K562 (cell line): Measurements from ENCODE around the gene BZW1. TPM values are rescaled to one million over a fixed set of nuclear protein-coding genes. Genes with fewer than 3 reads are reported as not detected.

Experiments
- ATAC-seq: fragments of 200-7000 bp; cut with Tn5 transposase; 3 replicates; pipeline ENCODE4 v1.9.1; 2020; ENCODE audit warnings: moderate library complexity
- BruUV-seq: library from RNA; stranded (reverse); fragments of 400-500 nt; replicated peaks from 2 replicates; lab custom pipeline; 2021; lab: Mats Ljungman, UMichigan
- CTCF ChIA-PET: fragments of 300-600 bp; formaldehyde crosslinking; extraction: SDS; loops from one replicate; lab custom pipeline; 2021; ENCODE audit warnings: low intra/inter-chr PET ratio; lab: Yijun Ruan, JAX
- POLR2A ChIA-PET: fragments of 300-600, 350-650 bp; sonication (Branson Sonifier 250); formaldehyde crosslinking; extraction: SDS; loops from one replicate; lab custom pipeline; 2021; ENCODE audit warnings: antibody characterized with exemption, inconsistent platforms; lab: Yijun Ruan, JAX
- DNase-seq, 4 experiments: peaks; one replicate each; pipeline versions ENCODE4 v3.0.0 to v3.0.0-alpha.2; 2011 to 2018; ENCODE audit warnings: low spot score in 3 of 4, mixed read lengths in 3 of 4; ENCODE audit errors: extremely low read depth in 1 of 4
- FAIRE-seq: peaks from 2 replicates; lab custom pipeline; 2011; peaks lifted over from hg19 to GRCh38; lab: Jason Lieb, UNC
- H2AFZ ChIP-seq: 2 replicates; pipeline ENCODE4 v1.6.0; 2011; ENCODE audit warnings: low read depth, low read length, control low read depth, inconsistent platforms
- H3K27ac ChIP-seq: fragments of 200-600 bp; 3 replicates; pipeline ENCODE4 v1.8.0; 2011; ENCODE audit warnings: low read depth, mild to moderate bottlenecking, control low read depth, inconsistent platforms, low read length, moderate library complexity, mixed read lengths; ENCODE audit errors: extremely low read depth
- H3K27me3 ChIP-seq, 2 experiments: fragments of 300-600 bp in 1 of 2; 2 replicates in 1 of 2; 3 replicates in 1 of 2; pipeline versions ENCODE4 v1.6.0 to v1.8.0; 2011; ENCODE audit warnings: inconsistent platforms in 2 of 2, low read length in 2 of 2, mild to moderate bottlenecking in 1 of 2, mixed read lengths in 1 of 2, moderate library complexity in 1 of 2; ENCODE audit not compliant: control insufficient read depth in 2 of 2, insufficient read depth in 2 of 2
- H3K36me3 ChIP-seq: fragments of 300-600 bp; 3 replicates; pipeline ENCODE4 v1.8.0; 2011; ENCODE audit warnings: mild to moderate bottlenecking, low read length, inconsistent platforms; ENCODE audit not compliant: control insufficient read depth, insufficient read depth
- H3K4me1 ChIP-seq, 2 experiments: fragments of 200-600 bp in 1 of 2; replicated peaks in 1 of 2; 2 replicates in 1 of 2; 3 replicates in 1 of 2; pipeline versions ENCODE4 v1.5.1 to v1.8.0; 2011; ENCODE audit warnings: inconsistent platforms in 2 of 2, low read length in 2 of 2, mild to moderate bottlenecking in 1 of 2, mixed read lengths in 1 of 2, moderate library complexity in 1 of 2; ENCODE audit not compliant: control insufficient read depth in 2 of 2, insufficient read depth in 2 of 2
- H3K4me2 ChIP-seq: 2 replicates; pipeline ENCODE4 v1.6.1; 2011; ENCODE audit warnings: low read length, control low read depth, inconsistent platforms, mixed read lengths; ENCODE audit not compliant: insufficient read depth
- H3K4me3 ChIP-seq: fragments of 200-600 bp; sonication (generic), shearing (Covaris generic); 2 replicates; pipeline ENCODE4 v1.5.1; 2016; ENCODE audit warnings: control low read depth, inconsistent platforms
- H3K79me2 ChIP-seq: fragments of 200-600 bp; 3 replicates; pipeline ENCODE4 v1.8.0; 2011; ENCODE audit warnings: low read length, inconsistent platforms; ENCODE audit not compliant: control insufficient read depth, insufficient read depth
- H3K9ac ChIP-seq, 2 experiments: 2 replicates each; pipeline versions ENCODE4 v1.6.0 to v1.6.1; 2011; ENCODE audit warnings: low read depth in 2 of 2, low read length in 2 of 2, control low read depth in 1 of 2, inconsistent platforms in 1 of 2, mild to moderate bottlenecking in 1 of 2, mixed read lengths in 1 of 2; ENCODE audit not compliant: insufficient read depth in 1 of 2
- H3K9me1 ChIP-seq: one replicate; pipeline ENCODE4 v1.6.0; 2011; ENCODE audit warnings: inconsistent platforms, mild to moderate bottlenecking, low read length, moderate library complexity; ENCODE audit not compliant: control insufficient read depth, insufficient read depth
- H3K9me3 ChIP-seq: replicated peaks from 2 replicates; pipeline ENCODE4 v1.5.1; 2011; ENCODE audit warnings: low read depth, low read length, inconsistent platforms; ENCODE audit not compliant: control insufficient read depth, insufficient read depth
- H4K20me1 ChIP-seq: replicated peaks from 2 replicates; pipeline ENCODE4 v1.6.1; 2011; ENCODE audit warnings: low read length, inconsistent platforms, mixed read lengths; ENCODE audit not compliant: control insufficient read depth, insufficient read depth
- HDAC2 ChIP-seq: fragments of 450-650 bp; IDR thresholded peaks from 2 replicates; pipeline ENCODE4 v1.6.1; 2016; ENCODE audit warnings: mild to moderate bottlenecking
- KDM4B ChIP-seq, 2 experiments: fragments of 450-650 bp in 1 of 2; sonication (generic) in 1 of 2; IDR thresholded peaks; 2 replicates each; pipeline ENCODE4 v1.6.1; 2016 to 2017; ENCODE audit warnings: borderline replicate concordance in 2 of 2, antibody characterized with exemption in 1 of 2, low read depth in 1 of 2, mild to moderate bottlenecking in 1 of 2
- L3MBTL2 ChIP-seq: fragments of 450-650 bp; IDR thresholded peaks from 2 replicates; pipeline ENCODE4 v1.6.1; 2016; ENCODE audit warnings: mild to moderate bottlenecking, moderate library complexity
- NCOA6 ChIP-seq: fragments of 450-650 bp; IDR thresholded peaks from 2 replicates; pipeline ENCODE4 v1.6.1; 2017; ENCODE audit warnings: mild to moderate bottlenecking
- PPARD ChIP-seq: fragments of 250-450 bp; sonication (Bioruptor Pico); IDR thresholded peaks from 2 replicates; pipeline ENCODE4 v1.8.0; 2022; ENCODE audit warnings: inconsistent platforms, mild to moderate bottlenecking, moderate library complexity
- PTBP1 ChIP-seq: fragments of 200-400 bp; formaldehyde crosslinking; IDR thresholded peaks from 2 replicates; pipeline ENCODE4 v1.6.1; 2017; ENCODE audit warnings: low read depth, low read length
- RBM15 ChIP-seq: fragments of 200-400 bp; formaldehyde crosslinking; IDR thresholded peaks from 2 replicates; pipeline ENCODE4 v1.6.1; 2018; ENCODE audit warnings: mild to moderate bottlenecking, low read length, moderate library complexity; ENCODE audit not compliant: insufficient read depth
- USF2 ChIP-seq: sonication (generic); formaldehyde crosslinking; IDR thresholded peaks from 2 replicates; pipeline ENCODE4 v1.5.0; 2020; ENCODE audit warnings: missing genetic modification reagents
- ZNF347 ChIP-seq: fragments of 450-650 bp; formaldehyde crosslinking; IDR thresholded peaks from 2 replicates; pipeline ENCODE4 v1.4.0; 2020; ENCODE audit warnings: low read depth, mild to moderate bottlenecking, moderate library complexity
- in situ Hi-C: fragments of 300-500 bp; cut with MboI; formaldehyde crosslinking; loops from 4 replicates; pipeline ENCODE4 v1.15.0; 2018; ENCODE audit warnings: inconsistent platforms, mixed read lengths
- intact Hi-C: fragments of 100-400 bp; cut with micrococcal nuclease; formaldehyde crosslinking; loops from 2 replicates; pipeline ENCODE4 v1.14.2; 2022
- polyA plus RNA-seq, 8 experiments: library from polyadenylated mRNA; depleted of rRNA in 4 of 8; stranded (reverse) in 5 of 8; unstranded in 3 of 8; fragments of >200 nt; fragmentation: Nextera tagmentation in 2 of 8; fragmentation: Illumina TruSeq in 1 of 8; extraction: Ambion mirVana in 2 of 8; extraction: Trizol in 1 of 8; gene quantifications; 2 replicates each; pipeline versions ENCODE4 v1.2.1 to v1.2.3, GENCODE V29; 2011 to 2014; ENCODE audit warnings: inconsistent platforms in 1 of 8, missing spikeins in 1 of 8
- total RNA-seq, 7 experiments: library from RNA; depleted of rRNA in 6 of 7; stranded (reverse); fragments of >200 nt in 6 of 7; fragmentation: Illumina TruSeq in 2 of 7; extraction: Trizol in 2 of 7; gene quantifications; 2 replicates each; pipeline versions ENCODE4 v1.2.1 to v1.2.3, GENCODE V29; 2011 to 2021; ENCODE audit warnings: low replicate concordance in 1 of 7
- TF ChIP-seq, protein P1 (sequence below), 2 experiments: fragments of 250-450 bp in 1 of 2; fragments of 450-650 bp in 1 of 2; sonication (Bioruptor Pico) in 1 of 2; IDR thresholded peaks; 2 replicates each; pipeline versions ENCODE4 v1.6.1 to v1.8.0; 2016 to 2021; ENCODE audit warnings: mild to moderate bottlenecking in 2 of 2, moderate library complexity in 2 of 2, missing compliant biosample characterization in 1 of 2, missing genetic modification characterization in 1 of 2

BZW1 gene
- total and polyA plus RNA-seq, 9 of the 15 experiments (the other 6 are each of a cell fraction or from before 2014, with no cell fraction given) = 110 to 244 (median 198) TPM

GRCh38 chr2:200790185-200790584, 21.5 kb upstream of the BZW1 start (continued):
- TF ChIP-seq KDM4B (IDR thresholded peaks at IDR 0.05; ENCODE audit: borderline replicate concordance in 2 of 2, low read depth in 1 of 2) = no peak
- TF ChIP-seq HDAC2 = no peak
- TF ChIP-seq ZNF347 (CRISPR knock-in tag) = no peak
- TF ChIP-seq RBM15 = no peak
- no peak for TF ChIP-seq L3MBTL2
- TF ChIP-seq NCOA6 = no peak

GRCh38 chr2:200791905-200792304, 19.8 kb upstream of the BZW1 start:
- H3K27me3 ChIP-seq = no peaks in the 10 kb centered on the region
- intact Hi-C loops (no loop called here), in situ Hi-C loops (no loop called here)
- H3K9me3 ChIP-seq = no peaks in the 10 kb centered on the region
- no peak overlapping the region for H3K4me2 ChIP-seq
- ATAC-seq (no peak), FAIRE-seq (no peak), DNase-seq (no peak)
- H3K27ac ChIP-seq = no peak overlapping the region
- H3K4me1 ChIP-seq = peaks cover 4 to 20% of the 10 kb centered on the region in 2 experiments; a peak in 4 of 5 replicates
- ChIA-PET CTCF (no interaction called here), POLR2A (interaction anchor here (0.8 kb wide), 1 partner anchor 30 kb away, joined by 3 read pairs; no protein-coding TSS in a partner anchor)
- no peaks in the 10 kb centered on the region for H3K36me3 ChIP-seq
- H2AFZ ChIP-seq = no peak overlapping the region
- no peak overlapping the region for H3K9ac ChIP-seq
- H3K9me1 ChIP-seq = no peaks in the 10 kb centered on the region
- no peaks in the 10 kb centered on the region for H3K79me2 ChIP-seq
- H4K20me1 ChIP-seq = no peaks in the 10 kb centered on the region
- no TSS peak for BruUV-seq
- H3K4me3 ChIP-seq = no peak overlapping the region
- no peak for TF ChIP-seq PPARD (CRISPR knock-in tag)
- no peak for TF ChIP-seq USF2 (CRISPR knock-in tag)
- TF ChIP-seq, protein P1, sequence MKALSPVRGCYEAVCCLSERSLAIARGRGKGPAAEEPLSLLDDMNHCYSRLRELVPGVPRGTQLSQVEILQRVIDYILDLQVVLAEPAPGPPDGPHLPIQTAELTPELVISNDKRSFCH (CRISPR knock-in tag; IDR thresholded peaks at IDR 0.05) = no peak
- TF ChIP-seq, protein P1 (tag; IDR thresholded peaks at IDR 0.05) = no peak
- no peak for TF ChIP-seq PTBP1
